ENCODE results near the gene PKP1.
A peak's percentile ranks its signal among the peaks of the same experiment; 100 is the strongest.

Gene PKP1

GRCh38 chr1:201279313-201279712 is 4.0 kb upstream of the PKP1 start:
- DNase-seq (ENCODE audit: low spot score) (no peak), ATAC-seq (ENCODE audit: low read depth) (no peak)
- Histone ChIP-seq H3K27ac (ENCODE audit: poor library complexity, severe bottlenecking) (no peak overlapping the region), H3K36me3 (ENCODE audit: low read depth) (no peaks in the 10 kb centered on the region), H3K4me1 (ENCODE audit: insufficient read depth, poor library complexity, severe bottlenecking) (peaks cover 28% of the 10 kb centered on the region), H3K27me3 (ENCODE audit: insufficient read depth, poor library complexity, severe bottlenecking) (no peaks in the 10 kb centered on the region), H3K9me3 (ENCODE audit: severe bottlenecking) (no peaks in the 10 kb centered on the region), H3K4me3 (ENCODE audit: severe bottlenecking) (no peak overlapping the region)
- TF ChIP-seq CTCF (IDR thresholded peaks at IDR 0.05; ENCODE audit: poor library complexity, severe bottlenecking) = no peak

- H3K9me3 ChIP-seq (ENCODE audit: severe bottlenecking) = no peaks in the 10 kb centered on the region
- no peak for TF ChIP-seq CTCF (IDR thresholded peaks at IDR 0.05; ENCODE audit: poor library complexity, severe bottlenecking)
- ATAC-seq (ENCODE audit: low read depth) = no peak
- peaks cover 18% of the 10 kb centered on the region for H3K4me1 ChIP-seq (ENCODE audit: insufficient read depth, poor library complexity, severe bottlenecking)
- H3K36me3 ChIP-seq (ENCODE audit: low read depth) = peaks cover 14% of the 10 kb centered on the region
- no peak overlapping the region for H3K27ac ChIP-seq (ENCODE audit: poor library complexity, severe bottlenecking)
- no peaks in the 10 kb centered on the region for H3K27me3 ChIP-seq (ENCODE audit: insufficient read depth, poor library complexity, severe bottlenecking)
- DNase-seq (ENCODE audit: low spot score) = no peak
- H3K4me3 ChIP-seq (ENCODE audit: severe bottlenecking) = no peak overlapping the region
Measured at GRCh38 chr1:201280884-201281283, 2.4 kb upstream of the PKP1 start.

- no peak for ATAC-seq (ENCODE audit: low read depth)
- H3K27ac ChIP-seq (ENCODE audit: poor library complexity, severe bottlenecking) = no peak overlapping the region
Measured at GRCh38 chr1:201281573-201281972, 1.7 kb upstream of the PKP1 start.

GRCh38 chr1:201282216-201282615 is 1.1 kb upstream of the PKP1 start:
- H3K4me1 ChIP-seq (ENCODE audit: insufficient read depth, poor library complexity, severe bottlenecking) = peaks cover 23% of the 10 kb centered on the region
- DNase-seq (ENCODE audit: low spot score) = no peak
- no peak overlapping the region for H3K4me3 ChIP-seq (ENCODE audit: severe bottlenecking)
- no peak for ATAC-seq (ENCODE audit: low read depth)
- H3K9me3 ChIP-seq (ENCODE audit: severe bottlenecking) = no peaks in the 10 kb centered on the region
- no peak for TF ChIP-seq CTCF (IDR thresholded peaks at IDR 0.05; ENCODE audit: poor library complexity, severe bottlenecking)
- H3K27me3 ChIP-seq (ENCODE audit: insufficient read depth, poor library complexity, severe bottlenecking) = no peaks in the 10 kb centered on the region
- peaks cover 21% of the 10 kb centered on the region for H3K36me3 ChIP-seq (ENCODE audit: low read depth)
- peak overlapping the region; percentile 80 for H3K27ac ChIP-seq (ENCODE audit: poor library complexity, severe bottlenecking)

More at GRCh38 chr1:201281573-201281972, 1.7 kb upstream of the PKP1 start:
- peaks cover 18% of the 10 kb centered on the region for H3K36me3 ChIP-seq (ENCODE audit: low read depth)
- H3K4me1 ChIP-seq (ENCODE audit: insufficient read depth, poor library complexity, severe bottlenecking) = peaks cover 22% of the 10 kb centered on the region
- H3K9me3 ChIP-seq (ENCODE audit: severe bottlenecking) = no peaks in the 10 kb centered on the region
- no peaks in the 10 kb centered on the region for H3K27me3 ChIP-seq (ENCODE audit: insufficient read depth, poor library complexity, severe bottlenecking)
- no peak for DNase-seq (ENCODE audit: low spot score)
- H3K4me3 ChIP-seq (ENCODE audit: severe bottlenecking) = no peak overlapping the region
- no peak for TF ChIP-seq CTCF (IDR thresholded peaks at IDR 0.05; ENCODE audit: poor library complexity, severe bottlenecking)

- peak; percentile 25 for ATAC-seq (ENCODE audit: low read depth)
- no peak for DNase-seq (ENCODE audit: low spot score)
- H3K4me1 ChIP-seq (ENCODE audit: insufficient read depth, poor library complexity, severe bottlenecking) = peaks cover 39% of the 10 kb centered on the region
- H3K9me3 ChIP-seq (ENCODE audit: severe bottlenecking) = no peaks in the 10 kb centered on the region
- no peaks in the 10 kb centered on the region for H3K27me3 ChIP-seq (ENCODE audit: insufficient read depth, poor library complexity, severe bottlenecking)
- H3K36me3 ChIP-seq (ENCODE audit: low read depth) = peaks cover 36% of the 10 kb centered on the region
- H3K27ac ChIP-seq (ENCODE audit: poor library complexity, severe bottlenecking) = peak overlapping the region; percentile 80
- peak overlapping the region; percentile 60 for H3K4me3 ChIP-seq (ENCODE audit: severe bottlenecking)
- TF ChIP-seq CTCF (IDR thresholded peaks at IDR 0.05; ENCODE audit: poor library complexity, severe bottlenecking) = no peak
Measured at GRCh38 chr1:201283836-201284553, 689 bp downstream of the PKP1 start.
